ENCODE results near the gene RIPPLY2.
A peak's percentile ranks its signal among the peaks of the same experiment; 100 is the strongest.
"Not testable (repeated sequence)": the region's sequence is repeated elsewhere in the genome, so short reads cannot be mapped to it uniquely, and the experiment has no call there.

The RIPPLY2 gene, protein sequence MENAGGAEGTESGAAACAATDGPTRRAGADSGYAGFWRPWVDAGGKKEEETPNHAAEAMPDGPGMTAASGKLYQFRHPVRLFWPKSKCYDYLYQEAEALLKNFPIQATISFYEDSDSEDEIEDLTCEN

DNA sequence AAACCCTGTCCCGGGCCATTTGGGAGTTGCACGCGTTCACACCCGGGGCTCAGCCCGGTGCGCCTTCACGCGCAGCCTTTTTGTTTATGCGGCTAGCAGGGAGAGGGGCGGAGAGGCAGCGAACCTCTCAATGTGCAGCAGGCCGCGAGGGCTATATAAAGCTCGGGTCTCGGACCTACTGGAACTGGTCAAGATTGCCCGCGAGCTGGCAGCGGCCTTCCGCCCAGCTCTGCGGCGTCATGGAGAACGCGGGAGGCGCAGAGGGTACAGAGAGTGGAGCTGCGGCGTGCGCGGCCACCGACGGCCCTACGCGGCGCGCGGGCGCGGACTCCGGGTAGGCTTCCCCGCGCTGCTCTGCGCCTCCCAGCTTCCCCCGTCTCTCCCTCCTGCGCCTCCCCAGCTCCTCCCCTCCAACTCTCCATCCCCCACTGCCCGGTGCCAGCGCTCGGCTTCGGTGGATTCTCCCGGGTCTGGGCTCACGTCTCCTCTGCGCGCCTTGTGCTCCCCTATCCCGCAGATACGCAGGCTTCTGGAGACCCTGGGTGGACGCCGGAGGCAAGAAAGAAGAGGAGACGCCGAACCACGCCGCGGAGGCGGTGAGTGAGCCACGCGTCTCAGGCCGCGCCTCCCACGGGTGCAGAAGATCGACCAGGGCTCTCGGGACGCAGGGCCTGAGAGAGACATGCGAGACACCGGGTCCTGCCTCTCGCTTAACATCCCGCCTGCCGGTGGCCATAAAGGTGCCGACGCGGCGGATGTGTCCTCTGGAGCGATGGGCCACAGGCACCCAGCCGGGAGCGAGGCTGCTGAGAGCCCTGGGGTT, at the start of gene RIPPLY2:
RIPPLY2 (plus strand) TSS at position 183 of the 823 bp plus-strand sequence; CDS start at position 240, 57 bp downstream.
- DNase-seq, result peak; percentile 9

DNA sequence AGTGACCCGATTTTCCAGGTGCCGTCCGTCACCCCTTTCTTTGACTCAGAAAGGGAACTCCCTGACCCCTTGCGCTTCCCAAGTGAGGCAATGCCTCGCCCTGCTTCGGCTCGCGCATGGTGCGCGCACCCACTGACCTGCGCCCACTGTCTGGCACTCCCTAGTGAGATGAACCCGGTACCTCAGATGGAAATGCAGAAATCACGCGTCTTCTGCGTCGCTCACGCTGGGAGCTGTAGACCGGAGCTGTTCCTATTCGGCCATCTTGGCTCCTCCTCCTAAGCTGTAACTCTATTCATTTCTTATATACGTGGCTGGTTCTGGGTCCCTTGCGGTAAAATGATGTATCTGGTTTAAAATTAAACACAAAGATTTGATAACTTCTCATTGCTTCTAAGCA, 49.7 kb upstream of the RIPPLY2 start:
- DNase-seq, result not testable (repeated sequence)

DNA sequence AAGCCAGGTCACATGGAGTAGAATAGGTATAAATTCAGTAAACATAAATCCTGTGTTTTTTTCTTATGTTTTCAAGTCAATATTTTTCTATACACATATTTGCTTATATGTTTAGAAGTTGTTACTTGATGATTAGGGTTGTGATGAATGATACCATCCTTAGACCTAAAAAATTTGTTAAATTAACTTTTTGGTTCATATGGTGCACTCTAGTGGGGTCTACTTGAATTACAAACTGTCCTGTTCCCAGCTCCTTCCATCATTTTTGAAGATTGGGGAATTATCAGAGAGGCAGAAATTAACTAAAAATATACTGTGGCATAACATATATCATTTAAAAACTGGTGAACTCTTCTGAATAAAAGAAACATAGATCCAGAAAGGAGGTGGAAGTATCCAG, 48.3 kb upstream of the RIPPLY2 start:
- no peak for DNase-seq

DNA sequence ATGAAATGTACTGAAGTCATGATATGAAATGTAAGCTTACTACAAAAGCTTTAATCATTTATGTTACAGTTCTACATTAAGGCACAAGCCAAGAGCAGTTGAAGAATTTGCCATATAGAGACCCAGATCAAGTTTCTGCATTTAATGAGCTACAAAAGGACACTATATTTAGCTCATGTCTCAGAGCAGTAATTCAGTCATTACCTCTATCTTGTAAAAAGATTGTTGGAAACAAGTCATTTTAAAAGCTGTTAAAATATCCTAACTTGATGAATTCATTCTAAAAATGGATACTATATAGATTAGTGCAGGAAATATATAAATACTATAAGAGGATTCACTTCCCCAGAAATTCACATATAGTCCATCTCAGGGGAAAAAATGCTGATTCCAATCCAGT, 45.2 kb upstream of the RIPPLY2 start:
- no peak for DNase-seq

DNA sequence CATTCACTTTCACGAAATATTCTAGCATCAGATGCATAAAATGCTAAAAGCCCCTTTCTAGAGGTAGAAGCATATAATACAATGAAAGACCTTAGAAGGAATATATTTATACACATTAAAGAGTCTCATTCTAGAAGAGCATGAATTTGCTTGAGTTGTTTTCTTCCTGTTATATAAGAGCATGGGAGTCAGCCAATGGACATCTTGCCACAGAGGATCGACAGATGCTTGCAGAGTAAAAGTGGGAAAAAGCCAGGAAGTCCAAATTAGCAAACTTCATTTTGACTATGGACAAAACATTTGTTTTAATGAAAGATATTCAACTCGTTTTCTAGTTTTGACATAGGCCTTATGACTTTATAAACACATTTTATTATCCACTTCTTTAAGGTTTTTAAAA, 44.2 kb upstream of the RIPPLY2 start:
- no peak for DNase-seq

DNA sequence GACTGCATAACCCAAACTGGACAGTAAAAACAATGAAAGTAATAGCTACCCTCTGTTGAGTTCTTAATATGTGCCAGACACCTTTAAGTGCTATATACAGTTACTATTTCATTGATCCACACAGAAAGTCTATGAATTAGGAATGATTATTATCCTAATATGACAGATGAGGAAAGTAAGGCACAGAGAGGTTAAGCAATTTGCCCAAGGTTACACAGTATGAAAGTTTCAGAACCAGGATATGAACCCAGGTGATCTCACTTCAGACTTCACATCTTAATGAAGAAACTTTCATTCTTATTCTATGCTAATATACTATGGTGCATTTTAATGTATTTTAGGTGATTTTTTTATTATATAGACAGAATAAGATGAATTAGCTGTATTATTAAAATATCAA, 40.6 kb upstream of the RIPPLY2 start:
- DNase-seq, result no peak

DNA sequence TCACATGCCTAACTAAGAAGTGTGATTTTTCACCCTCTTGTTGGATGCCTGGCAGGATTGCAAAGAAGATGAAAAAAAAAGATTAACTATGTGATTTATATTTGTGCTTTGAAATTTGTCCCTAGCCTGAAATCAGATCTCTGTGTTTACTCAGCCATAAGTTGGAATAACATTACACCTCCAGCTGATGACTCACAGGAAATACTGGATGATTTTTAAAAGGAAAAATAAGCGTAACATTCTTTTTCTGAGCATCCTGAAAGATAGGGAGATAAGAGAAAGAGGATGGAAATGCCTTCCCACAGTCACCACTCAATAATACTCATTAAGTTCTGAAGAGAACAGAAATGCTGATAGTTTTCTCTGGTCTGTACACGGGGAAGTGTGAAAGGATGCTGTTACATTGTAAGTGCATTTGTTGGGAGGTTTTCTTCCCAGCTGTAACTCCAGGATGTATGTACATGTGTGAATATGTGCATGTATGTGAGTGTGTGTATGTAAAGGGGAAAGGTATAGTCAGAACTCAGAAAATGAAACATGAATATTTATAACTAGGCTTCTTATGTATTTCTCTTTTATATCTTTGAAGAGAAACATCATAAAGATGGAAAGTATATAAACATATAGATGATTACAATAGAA, 37.4 kb upstream of the RIPPLY2 start:
- no peak for DNase-seq

DNA sequence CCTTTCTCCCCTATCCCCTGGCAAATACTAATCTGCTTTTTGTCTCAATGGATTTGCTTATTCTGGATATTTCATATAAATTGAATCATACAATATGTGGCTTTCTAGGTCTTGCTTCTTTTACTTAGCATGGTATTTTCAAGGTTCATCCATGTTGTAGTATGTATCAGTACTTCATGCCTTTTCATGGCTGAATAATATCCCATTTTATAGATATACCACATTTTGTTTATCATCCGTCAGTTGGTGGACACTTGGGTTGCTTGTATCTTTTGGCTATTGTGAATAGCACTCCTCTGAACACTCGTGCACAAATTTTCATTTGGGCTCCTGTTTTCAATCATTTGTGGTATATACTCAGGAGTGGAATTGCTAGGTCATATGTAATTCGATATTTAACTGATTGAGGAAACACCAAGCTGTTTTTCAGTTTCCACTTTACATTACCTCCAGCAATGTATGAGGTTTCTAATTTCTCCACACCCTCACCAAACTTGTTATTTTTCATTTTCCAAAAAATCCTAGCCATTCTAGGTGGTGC, 30.5 kb upstream of the RIPPLY2 start:
- no peak for DNase-seq

DNA sequence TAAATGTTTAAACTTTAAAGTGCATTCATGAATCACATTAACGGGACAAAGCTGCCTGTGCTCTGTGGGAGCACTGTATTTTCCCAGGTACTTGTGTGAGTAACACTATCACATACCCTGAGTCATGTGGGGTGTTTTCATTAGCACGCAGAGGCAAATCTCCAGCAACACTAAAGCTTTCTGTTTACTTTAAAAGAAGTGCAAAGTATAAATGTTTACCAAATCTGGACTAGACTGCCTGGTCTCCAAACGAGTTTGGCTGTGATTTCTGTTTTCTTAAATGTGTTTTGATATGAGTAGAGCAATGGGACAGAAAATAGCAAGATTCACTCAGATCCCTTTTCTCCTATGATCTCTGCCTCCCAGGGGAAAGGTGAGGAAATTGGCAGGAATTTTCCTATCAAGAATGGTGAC, 28.8 kb upstream of the RIPPLY2 start:
- DNase-seq, result no peak

DNA sequence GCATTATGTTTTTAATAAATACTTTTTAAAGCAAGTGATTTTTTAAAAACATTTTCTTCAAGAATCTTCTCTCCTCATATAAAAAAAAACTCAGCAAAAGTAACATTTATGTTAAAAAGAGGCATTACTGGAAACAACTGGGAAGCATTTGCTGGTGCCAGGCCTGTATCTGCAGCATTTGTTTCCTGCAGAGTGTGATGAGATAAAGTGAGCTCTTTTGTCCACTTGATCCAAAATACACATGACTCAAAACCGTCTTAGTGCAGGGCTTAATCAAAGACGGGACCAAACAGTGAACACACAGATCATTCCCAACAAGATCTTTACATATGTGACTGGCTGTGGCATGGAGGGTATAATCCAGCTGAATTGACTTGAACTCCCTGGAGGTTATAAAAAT, 28.3 kb upstream of the RIPPLY2 start:
- no peak for DNase-seq

DNA sequence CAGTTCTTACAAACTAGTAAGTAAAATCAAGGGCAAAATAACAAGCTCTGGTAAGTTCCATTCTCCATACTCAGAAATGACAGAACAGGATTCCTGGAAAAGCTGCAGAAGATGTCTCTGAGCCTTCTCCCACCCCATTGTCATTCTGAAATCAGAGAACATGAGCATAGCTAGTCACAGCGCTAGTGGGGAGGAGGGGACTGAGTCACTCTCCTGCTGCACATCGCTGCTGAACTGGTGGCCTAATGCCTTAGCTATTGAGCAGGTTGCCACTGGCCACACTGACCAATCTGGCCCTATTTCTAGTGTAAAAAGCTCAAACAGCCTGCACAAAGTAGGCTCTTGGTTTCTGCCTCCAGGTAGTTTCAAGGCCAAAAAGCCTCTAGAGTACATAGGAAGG, 26.1 kb upstream of the RIPPLY2 start:
- DNase-seq, result no peak

DNA sequence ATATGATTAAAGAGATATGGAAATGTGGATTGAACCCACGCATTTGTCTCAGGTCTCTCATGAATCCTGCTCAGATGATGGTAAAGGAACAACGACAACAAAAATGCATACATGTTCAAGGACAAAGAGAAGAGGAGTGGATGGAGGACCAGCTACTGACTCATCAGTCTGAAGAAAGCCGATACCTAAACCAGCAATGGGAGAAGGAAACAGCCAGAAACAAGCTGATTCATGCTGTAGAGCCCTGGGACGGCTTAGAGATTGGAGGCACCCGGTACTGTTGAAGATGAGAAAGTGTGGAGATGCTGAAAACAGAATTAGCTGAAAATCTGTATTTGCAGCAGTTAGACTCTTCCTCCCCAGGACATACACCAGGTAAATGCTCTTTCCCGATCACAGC, 14.4 kb upstream of the RIPPLY2 start:
- no peak for DNase-seq

DNA sequence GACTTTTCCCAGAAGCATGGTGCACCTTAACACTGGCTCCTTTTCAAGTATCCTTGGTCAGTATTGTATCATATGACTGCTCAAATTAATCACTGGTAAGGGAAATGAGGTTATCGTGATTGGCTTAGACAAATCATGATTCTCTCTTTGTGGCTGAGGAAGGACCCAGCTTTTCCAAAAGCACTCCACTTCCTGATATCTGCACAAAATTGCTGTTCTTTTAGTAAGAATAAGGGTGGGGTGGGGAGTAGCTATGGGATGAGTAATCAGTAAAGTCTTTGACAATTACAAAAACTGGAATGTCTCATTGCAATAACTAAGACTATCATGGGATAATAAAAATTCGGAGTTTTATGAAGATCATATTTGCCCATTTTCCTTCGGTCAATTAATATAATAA, 9.0 kb upstream of the RIPPLY2 start:
- no peak for DNase-seq

DNA sequence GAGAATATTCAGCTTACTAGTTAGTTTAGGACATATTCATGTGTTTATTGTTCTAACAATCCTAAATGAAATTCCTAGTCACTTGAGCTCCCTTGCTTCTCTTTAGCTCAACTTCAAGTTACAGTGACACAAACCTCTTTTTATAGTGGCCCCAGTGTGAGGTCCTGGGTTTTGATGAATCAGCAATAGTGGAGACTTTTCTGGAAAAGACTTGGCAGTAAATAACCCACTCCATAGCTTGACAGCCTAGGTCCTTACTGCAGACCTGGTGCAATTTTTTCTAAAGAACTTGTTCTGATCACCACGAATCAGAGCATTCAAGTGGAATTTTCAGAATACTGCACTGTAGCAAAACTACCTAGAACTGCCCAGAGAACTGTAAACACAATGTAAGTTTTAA, 6.9 kb upstream of the RIPPLY2 start:
- DNase-seq, result no peak

DNA sequence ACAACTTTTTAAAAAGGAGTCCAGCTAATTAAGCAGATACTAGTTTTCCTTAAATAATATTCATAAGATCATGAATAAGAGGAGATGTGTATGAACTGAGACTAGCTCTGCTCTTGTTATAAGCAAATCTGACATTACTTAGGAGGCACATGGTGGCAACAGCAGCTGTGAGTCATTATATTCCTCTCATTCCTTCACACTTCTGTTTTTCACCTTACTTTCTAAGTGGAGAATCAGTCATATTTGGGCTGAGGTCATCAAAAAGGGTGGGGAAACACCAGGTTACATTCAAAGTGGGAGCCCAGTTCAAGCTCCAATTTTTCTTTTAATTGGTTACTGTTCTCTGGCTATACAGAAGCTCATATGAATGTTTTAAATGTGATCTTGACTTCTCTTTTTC, 6.0 kb upstream of the RIPPLY2 start:
- peak; percentile 19 for DNase-seq

DNA sequence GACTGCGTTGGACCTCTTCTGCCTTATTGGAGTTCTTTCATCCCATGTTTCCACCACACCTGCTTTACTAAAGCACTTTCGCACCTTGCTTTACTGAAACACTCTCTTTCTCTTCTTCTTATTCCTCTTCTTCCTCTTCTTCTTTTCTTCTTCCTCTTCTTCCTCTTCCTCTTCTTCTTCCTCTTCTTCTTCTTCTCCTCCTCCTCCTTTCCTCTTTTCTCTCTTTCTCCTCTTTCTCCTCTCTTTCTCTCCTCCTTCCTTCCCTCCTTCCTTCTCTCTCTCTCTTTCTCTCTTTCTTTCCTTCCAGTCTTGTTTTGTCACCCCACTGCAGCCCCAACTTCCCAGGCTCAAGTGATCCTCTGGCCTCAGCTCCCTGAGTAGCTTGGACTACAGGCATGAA, 4.0 kb upstream of the RIPPLY2 start:
- no peak for DNase-seq

DNA sequence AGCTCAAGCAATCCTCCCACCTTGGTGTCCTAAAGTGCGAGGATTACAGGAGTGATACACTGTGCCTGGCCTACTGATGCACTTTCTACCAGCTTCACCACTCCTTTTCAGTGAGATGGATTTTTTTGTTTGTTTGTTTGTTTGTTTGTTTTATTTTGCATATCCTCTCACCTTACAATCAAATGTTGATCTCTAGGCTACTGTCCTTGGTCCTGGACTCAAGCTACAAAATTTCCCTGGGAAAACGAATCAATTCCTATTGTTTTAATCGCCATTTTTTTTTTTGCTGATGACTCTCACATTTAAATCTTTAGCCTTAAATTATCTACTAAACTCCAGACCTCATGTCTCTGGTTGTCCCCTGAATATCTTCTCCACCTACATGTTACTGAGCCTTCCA, 3.5 kb upstream of the RIPPLY2 start:
- no peak for DNase-seq

DNA sequence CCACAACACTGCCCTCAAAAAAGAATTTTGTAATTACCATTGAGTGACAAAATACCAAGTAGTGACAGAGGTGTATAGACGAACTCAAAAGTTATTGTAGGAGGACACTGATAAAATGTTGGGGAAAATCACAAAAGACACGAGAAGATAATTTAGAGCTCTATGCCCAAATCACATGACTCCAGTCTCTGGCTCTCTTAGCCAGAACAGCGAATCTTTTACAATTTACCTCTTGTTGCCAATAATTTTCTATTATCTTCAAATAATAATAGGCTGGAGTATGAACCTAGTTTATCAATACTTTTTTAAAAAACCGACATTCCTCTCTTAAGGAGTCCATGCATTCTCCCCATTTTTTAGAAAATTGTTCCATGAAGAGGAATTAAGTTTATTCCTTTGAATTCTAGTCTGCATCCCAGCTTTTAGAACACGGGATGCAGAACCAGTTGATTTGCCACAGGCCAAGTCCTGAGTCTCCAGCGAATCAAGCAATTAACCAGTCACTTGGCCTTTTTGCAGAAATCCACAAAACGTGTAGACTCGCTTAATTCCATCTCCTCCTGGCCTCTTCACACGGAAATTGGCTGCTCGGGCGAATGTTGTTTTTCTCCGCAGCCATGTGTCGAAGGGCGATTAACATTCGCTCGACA, 507 bp upstream of the RIPPLY2 start:
- no peak for DNase-seq

DNA sequence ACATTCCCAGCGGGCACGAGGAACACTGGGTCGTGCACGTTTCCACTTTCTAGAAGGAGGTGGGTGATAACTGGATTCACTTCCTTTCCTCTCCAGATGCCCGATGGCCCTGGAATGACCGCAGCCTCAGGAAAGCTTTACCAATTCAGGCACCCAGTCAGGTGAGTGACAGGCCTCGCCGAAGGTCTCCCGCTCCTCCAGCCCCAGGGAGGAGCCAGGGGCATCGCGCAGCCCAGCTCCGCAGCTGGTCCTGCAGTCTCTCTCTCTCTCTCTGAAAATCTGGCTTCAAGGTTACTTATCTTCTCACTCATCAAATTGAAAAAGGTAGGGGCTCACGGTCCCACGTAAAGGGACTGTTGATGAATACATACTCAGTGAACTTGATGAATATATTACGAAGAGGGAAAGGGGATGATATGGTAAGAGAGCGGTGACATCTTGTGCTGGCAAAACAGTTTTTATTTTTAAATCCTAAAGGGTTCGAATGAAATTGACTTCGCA, 891 bp downstream of the RIPPLY2 start:
- no peak for DNase-seq

DNA sequence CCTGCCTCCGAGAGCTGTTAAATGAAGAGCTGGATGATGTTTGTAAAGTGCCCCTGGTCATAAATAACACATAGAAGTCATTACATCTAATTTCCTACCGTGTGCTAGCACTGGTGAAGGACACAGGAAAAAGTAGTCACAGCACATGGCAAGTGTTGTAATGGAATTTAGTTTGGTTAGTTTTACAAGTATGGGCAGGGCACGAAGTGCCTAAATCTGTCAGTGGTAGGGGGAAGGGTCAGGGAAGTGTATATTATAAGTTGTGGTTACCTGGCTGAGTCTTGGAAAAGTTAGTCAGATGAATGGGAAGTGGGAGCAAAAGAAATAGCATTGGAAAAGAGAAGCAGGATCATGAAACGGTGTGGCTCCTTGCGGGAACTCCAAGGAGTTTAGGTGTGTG, 1.6 kb downstream of the RIPPLY2 start:
- no peak for DNase-seq

DNA sequence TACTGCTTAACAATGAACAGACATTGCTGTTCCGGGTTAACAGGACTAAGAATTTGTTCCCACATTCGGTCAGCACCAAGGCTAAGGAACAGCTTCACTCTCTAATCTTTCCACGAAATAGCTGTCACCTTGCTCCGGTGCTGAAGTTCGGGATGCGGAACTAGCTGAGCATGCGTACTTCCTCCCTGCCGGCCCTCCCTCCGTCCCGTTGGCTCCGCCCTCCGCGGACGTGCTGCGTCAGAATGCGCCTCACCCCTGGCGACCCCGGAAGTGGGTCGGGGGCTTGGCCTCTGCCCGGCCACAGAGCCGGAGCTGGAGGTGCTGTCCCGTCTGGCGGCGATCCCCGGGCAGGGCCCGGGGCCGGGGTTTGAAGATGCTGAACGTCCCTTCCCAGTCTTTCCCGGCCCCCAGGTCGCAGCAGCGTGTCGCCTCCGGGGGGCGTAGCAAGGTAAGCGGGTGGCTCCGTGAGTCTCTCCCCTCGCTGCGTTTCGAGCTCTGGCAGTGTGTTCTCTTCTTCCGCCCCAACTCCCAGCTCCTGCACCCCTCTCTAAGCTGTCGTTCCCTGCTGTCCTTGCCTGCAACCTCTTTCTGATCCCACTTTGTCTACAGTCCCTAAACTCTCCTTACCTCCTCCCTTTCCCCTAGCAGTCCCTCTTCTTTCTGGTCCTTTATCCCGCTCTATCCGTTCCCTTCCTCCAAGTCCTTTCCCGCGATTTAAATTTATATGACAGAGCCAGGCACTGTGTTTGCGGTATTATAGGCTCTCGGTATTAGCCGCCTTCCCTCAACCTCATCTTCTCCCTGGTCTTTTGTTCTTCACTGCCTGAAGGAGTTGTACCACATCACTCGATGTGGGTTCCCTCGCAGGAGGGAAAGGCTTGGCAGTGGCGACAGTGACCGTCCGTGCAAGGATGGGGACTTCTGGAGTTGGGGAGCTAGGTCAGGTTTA, 6.5 kb downstream of the RIPPLY2 start, which contains the start of gene CYB5R4:
CYB5R4 (plus strand) TSS at position 280 of the 949 bp plus-strand sequence; CDS start at position 374, 94 bp downstream.
- peak; percentile 97 for DNase-seq

DNA sequence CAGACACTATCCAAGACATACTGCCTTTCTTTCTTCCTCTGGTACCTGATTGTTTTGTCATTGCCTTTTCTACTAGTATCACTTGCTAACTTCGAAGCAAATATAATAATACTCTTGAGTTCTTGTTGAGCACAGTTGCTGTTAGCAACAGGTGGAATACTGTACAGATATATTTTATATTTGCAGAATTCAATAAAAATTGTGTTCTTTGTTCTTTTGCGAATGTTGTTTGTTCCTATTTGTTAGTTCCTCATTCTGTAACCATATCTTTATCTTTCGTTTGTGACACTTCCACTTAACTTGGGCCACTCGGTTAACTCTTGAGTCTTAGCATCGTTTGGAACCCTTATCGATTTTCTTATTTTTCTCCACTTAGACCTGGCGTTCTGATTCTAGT, 7.2 kb downstream of the RIPPLY2 start:
- peak; percentile 34 for DNase-seq

All from suppressor macrophage treated with lipopolysaccharide for 4 hours (primary cell).